BE2C (cell line): ENCODE results near the gene P2RX1.

Experiments
- DNase-seq: peaks from one replicate; pipeline ENCODE4 v3.0.0-alpha.2; 2020
- H3K27me3 ChIP-seq: fragments of 250-450 bp; sonication (Bioruptor Pico); 2 replicates; pipeline ENCODE4 v1.5.1; 2020; ENCODE audit warnings: mild to moderate bottlenecking
- H3K36me3 ChIP-seq: fragments of 250-450 bp; sonication (Bioruptor Pico); 2 replicates; pipeline ENCODE4 v1.5.1; 2020; ENCODE audit warnings: mild to moderate bottlenecking
- H3K4me1 ChIP-seq: fragments of 250-450 bp; sonication (Bioruptor Pico); 2 replicates; pipeline ENCODE4 v1.5.1; 2020
- H3K4me3 ChIP-seq: 2 replicates; pipeline ENCODE4 v1.5.1; 2011; ENCODE audit warnings: low read depth, low read length
- H3K9me3 ChIP-seq: fragments of 250-450 bp; sonication (Bioruptor Pico); 2 replicates; pipeline ENCODE4 v1.5.1; 2020
- CTCF ChIP-seq: IDR thresholded peaks from 2 replicates; pipeline ENCODE4 v1.5.1; 2012; ENCODE audit warnings: mild to moderate bottlenecking, low read depth, low read length

Gene P2RX1

GRCh38 chr17:3924512-3925350 lies 8.5 kb upstream of the P2RX1 start:
- Histone ChIP-seq H3K9me3 (no peaks in the 10 kb centered on the region), H3K4me1 (no peaks in the 10 kb centered on the region), H3K4me3 (no peak overlapping the region), H3K27me3 (no peaks in the 10 kb centered on the region), H3K36me3 (no peaks in the 10 kb centered on the region)
- no peak for TF ChIP-seq CTCF
- DNase-seq, result no peak

GRCh38 chr17:3923466-3924190 lies 7.4 kb upstream of the P2RX1 start:
- no peaks in the 10 kb centered on the region for H3K9me3 ChIP-seq
- DNase-seq, result no peak
- no peaks in the 10 kb centered on the region for H3K4me1 ChIP-seq
- H3K27me3 ChIP-seq, result no peaks in the 10 kb centered on the region
- H3K36me3 ChIP-seq, result no peaks in the 10 kb centered on the region
- no peak overlapping the region for H3K4me3 ChIP-seq
- no peak for TF ChIP-seq CTCF

- Histone ChIP-seq H3K36me3 (no peaks in the 10 kb centered on the region), H3K4me3 (no peak overlapping the region), H3K4me1 (no peaks in the 10 kb centered on the region), H3K9me3 (no peaks in the 10 kb centered on the region), H3K27me3 (no peaks in the 10 kb centered on the region)
- DNase-seq, result no peak
- no peak for TF ChIP-seq CTCF
Observed at GRCh38 chr17:3922765-3923164, 6.5 kb upstream of the P2RX1 start.

GRCh38 chr17:3921502-3922319 lies 5.4 kb upstream of the P2RX1 start:
- DNase-seq, result no peak
- H3K4me1 ChIP-seq, result no peaks in the 10 kb centered on the region
- H3K27me3 ChIP-seq, result no peaks in the 10 kb centered on the region
- no peak for TF ChIP-seq CTCF
- no peaks in the 10 kb centered on the region for H3K36me3 ChIP-seq
- no peaks in the 10 kb centered on the region for H3K9me3 ChIP-seq
- H3K4me3 ChIP-seq, result no peak overlapping the region

- TF ChIP-seq CTCF, result no peak
- Histone ChIP-seq H3K4me3 (no peak overlapping the region), H3K4me1 (no peaks in the 10 kb centered on the region), H3K27me3 (no peaks in the 10 kb centered on the region), H3K9me3 (no peaks in the 10 kb centered on the region), H3K36me3 (no peaks in the 10 kb centered on the region)
- DNase-seq, result no peak
Observed at GRCh38 chr17:3921006-3921405, 4.7 kb upstream of the P2RX1 start.
